Measurements from ENCODE around the gene DBX2.
"Not testable (repeated sequence)": the region's sequence is repeated elsewhere in the genome, so short reads cannot be mapped to it uniquely, and the experiment has no call there.

Gene DBX2

DNA sequence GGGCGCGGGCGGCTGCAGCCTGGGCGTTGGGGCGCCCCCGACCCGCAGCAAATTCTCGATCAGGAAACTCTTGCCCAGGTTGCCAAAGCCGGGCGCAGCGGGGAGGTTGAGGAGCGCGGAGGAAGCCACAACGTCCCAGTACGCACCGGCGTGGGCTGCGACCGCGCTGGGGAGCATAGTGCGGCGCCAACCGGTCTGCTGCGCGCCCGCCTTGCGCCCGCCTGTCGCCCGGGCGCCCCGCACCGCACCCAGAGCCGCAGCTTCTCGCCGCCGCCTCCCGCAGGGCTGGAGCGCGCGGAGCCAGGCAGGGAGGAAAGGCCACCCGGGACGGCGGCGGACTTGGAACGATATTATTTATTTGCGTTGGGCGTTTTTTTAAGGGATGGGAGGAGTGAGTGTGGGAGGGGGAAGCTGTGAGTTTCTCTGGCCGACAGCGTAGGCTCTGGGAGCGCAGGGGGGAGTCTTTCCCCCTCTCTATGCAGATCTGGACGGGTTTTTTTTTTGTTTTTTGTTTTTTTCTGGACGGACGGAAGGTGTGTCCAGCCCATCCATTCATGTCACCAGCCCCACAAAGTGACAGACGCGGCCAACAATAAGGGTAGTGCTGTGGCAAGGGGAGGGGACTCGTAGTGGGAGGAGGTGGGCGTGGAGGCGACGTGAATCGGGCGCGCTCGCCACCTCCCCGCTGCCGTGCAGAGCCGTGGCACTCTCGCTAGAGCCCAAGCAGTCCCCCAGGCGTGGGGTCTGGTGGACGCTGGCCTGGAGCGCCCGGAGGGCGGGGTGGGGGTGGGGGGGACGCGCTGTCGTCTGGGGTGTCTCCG lies at the start of gene DBX2:
DBX2 (minus strand) TSS at position 349 of the 821 bp plus-strand sequence; CDS start at position 177, 172 bp downstream.
- DNase-seq, result no peak

- DNase-seq, result no peak
Observed at GRCh38 chr12:45098766-45099165, 47.9 kb upstream of the DBX2 start.

GRCh38 chr12:45095417-45095816 lies 44.5 kb upstream of the DBX2 start:
- DNase-seq, result not testable (repeated sequence)

GRCh38 chr12:45093051-45093450 lies 42.2 kb upstream of the DBX2 start:
- no peak for DNase-seq

DNA sequence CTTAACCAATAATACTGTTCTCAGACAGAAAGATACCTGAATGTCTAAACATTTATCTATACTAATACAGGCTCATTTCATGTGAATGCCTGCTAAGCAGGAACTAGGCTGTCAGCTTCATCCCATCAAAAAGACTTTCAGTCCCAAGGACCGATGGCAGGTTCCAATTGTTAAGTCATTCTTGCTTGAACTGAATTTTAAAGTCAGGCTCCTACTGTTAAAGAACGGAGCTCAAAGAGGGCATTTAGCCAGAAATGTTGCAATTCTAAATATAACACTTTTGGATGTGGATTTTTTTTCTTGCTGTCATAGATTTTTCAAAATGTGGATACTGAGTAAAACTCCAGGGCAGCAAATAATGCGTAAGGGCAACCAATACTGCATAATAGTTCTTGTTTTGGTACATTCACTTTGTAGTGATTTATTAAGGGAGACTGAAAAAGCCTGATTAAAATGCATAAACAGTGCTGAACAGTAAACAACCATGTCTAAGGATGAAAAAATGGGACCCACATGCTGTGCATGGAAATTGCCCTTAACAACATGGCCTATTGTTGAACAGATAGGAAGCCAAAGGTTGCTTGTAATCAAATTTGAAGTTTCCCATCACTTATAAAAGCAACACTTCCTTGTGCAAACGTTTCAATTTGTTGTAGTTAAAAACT lies 38.6 kb upstream of the DBX2 start:
- DNase-seq, result no peak

DNA sequence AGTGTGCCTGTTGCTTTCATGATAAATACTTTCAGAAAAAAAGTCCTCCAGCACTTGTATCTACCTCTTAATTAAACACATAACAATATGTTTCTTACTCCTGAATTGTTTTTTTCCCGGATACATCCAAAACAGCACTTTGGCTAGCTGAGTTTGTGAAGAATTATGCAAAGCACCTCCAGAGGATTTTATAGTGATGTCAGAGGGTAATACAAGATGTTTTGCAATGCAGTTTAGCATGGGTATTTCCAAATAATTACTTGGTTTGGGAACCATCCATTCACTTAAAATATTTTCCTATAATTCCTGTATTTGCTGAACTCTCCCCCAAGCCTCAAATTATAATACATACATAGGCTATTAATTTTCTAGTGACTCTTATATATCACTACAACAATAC lies 37.7 kb upstream of the DBX2 start:
- no peak for DNase-seq

GRCh38 chr12:45084248-45084647 lies 33.3 kb upstream of the DBX2 start:
- DNase-seq, result not testable (repeated sequence)

DNA sequence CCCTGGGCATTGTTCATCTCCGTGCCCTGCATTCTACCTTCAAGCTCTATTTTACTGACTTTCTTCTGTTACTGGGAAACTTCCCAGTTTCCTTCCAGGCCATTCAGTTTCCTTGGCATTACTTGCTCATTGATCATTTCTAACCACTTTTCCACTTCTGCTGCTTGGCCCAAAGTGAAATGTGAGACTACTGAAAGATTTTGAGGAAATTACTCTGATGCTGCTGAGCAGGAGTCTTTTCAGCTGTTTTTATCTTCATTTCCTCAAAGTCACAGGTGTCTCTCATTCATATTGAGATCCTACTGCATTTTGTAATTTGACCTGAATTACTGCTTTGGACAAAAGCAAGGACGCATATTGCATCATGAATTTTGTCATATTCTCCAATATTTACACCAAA lies 26.4 kb upstream of the DBX2 start:
- no peak for DNase-seq

GRCh38 chr12:45076417-45077026 lies 25.6 kb upstream of the DBX2 start:
- no peak for DNase-seq

DNA sequence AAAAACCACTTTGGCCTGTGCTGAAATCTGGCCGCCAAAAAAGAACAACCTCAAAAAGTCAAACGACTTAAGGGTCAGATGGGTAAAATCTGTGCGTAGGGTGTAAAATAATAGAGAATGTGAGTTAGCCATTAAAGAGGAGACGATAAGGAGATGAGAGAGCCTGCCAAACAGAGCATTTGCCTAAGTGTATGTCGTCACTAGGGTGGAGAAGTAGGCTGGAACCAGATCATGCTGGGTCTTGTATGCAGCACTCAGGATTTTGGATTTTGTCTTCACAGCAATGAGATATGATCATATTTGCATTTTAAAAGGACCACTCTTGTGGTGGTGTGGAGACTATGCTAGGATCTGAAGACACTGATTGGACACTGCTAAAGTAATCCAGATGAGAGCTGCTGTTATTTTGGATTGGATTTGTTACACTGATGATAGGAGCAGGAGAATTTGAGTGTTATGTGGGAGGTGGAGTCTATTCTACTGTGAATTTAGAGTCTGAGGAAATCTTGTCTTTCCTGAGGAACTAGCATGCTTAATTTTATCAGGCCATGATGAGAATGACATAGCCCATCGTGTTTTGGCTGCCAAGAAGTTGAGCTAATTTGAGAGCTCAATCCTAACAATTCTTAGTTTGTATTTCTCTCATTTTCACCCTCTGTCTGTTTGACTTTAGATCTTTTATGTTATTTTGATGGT lies 24.8 kb upstream of the DBX2 start:
- DNase-seq, result no peak

DNA sequence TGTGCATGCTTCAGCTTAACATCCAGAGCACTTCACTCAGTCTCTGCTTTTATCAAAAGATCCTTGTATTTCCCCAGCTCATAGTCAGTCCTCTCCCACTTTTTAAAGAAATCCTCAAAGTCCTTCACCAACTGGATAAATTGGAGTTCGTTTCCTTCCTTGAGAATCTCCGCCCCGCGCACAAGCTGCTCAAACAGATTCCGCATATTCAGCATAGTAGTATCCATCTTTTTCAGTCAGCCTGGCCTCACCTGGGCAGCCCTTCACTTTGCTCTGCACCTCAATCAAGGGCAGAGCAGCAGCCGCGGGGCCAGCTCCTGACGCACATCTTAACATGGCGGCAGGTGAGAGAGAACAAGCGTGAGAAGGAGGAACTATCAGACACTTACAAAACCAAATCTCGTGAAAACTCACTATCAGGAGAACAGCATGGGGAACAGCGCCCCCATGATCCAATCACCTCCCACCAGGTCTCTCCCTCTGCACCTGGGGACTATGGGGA lies 14.3 kb upstream of the DBX2 start:
- DNase-seq, result no peak

GRCh38 chr12:45060976-45061375 lies 10.1 kb upstream of the DBX2 start:
- no peak for DNase-seq

- no peak for DNase-seq
Observed at GRCh38 chr12:45051572-45052125, 750 bp upstream of the DBX2 start.

DNA sequence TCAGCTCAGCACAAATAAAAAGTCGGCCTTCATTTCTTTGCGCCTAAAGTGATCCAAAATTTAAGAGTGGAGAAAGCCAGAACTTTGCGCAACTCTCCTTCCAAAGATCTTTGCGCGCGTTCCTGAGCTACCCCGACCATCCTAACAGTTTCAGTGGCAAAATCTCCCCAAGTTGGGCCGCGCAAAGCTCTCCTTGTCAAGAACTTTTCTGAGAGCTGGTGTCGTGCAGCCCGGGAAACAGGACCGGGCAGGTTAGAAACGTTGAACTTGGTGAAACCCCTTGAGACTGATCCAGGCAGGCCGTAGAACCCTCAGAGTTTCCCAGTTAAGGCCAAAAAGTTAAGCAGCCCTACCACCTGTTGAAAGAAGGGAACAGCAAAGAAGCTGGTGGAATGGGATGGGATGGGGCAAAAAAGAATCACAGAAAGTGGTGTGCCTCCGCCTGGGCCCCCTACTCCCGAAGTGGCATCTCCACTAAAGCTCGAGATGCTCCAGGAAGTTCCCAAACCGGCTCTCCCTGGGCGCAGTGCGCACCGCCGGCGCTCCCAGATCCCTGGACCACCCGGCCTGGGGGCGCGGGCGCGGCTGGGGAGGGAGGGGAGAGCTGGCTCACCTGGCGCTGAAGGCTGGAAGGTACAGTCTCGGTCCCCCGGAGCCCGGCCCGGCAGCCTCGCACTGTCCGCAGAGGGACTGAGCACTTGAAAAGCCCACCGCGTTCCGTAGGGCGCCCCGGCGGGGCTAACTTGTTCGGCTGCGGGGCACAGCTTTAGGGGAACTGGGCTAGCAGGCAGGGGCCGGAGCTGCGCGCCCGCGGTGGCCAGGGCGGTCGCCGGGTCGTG lies 768 bp downstream of the DBX2 start:
- no peak for DNase-seq

DNA sequence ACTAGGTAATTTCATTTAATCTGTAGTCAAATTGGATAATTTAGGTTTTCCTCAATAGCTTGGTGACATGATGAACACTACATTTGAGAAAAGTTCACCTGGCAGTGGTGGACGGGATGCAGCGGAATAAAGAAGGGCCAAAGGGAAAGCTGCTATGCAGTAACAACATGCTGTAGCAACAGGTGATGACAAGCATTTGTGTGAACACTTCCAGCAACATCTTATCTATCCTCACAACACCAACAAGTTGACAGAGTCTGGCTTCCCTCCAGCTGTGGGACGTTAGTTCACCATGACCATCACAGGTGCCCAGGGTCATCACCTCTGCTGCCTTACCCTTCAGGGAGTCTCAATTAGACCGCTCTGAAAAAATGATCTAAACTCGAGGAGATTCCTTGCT lies 8.3 kb downstream of the DBX2 start:
- DNase-seq, result no peak

GRCh38 chr12:45040977-45041376 lies 9.9 kb downstream of the DBX2 start:
- no peak for DNase-seq

DNA sequence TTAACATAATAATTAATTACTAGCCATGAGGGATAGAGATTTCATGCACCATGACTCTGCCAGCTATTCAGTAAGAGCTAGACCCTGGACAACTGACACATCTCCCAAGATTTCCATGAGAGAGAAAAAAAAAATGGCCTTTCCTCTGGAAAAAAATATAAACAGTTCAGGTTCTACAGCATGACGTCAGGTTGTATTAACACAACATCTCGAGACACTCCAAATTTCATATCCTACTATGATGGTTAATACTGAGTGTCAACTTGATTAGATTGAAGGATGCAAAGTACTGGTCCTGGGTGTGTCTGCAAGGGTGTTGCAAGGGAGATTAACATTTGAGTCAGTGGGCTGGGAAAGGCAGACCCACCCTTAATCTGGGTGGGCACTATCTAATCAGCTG lies 11.1 kb downstream of the DBX2 start:
- no peak for DNase-seq

DNA sequence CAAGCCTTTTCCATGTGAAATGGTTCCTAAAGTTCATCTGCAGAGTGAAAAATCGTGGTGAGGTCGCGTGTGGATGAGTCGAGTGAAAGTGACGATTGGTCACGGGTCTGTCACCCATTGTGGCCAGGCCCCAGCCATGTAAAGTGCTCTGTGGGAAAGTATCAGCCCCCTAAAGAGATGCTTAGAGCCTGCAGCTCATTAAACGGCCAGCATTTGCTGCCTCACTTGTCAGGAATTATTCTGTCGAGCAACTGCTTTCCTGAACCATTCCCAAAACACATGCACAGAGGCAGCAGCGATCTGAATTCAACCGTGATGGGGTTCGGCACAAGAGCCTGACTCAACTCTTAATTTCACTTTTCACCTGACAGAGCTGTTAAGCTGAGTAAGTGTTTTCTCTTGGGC lies 16.0 kb downstream of the DBX2 start:
- no peak for DNase-seq

DNA sequence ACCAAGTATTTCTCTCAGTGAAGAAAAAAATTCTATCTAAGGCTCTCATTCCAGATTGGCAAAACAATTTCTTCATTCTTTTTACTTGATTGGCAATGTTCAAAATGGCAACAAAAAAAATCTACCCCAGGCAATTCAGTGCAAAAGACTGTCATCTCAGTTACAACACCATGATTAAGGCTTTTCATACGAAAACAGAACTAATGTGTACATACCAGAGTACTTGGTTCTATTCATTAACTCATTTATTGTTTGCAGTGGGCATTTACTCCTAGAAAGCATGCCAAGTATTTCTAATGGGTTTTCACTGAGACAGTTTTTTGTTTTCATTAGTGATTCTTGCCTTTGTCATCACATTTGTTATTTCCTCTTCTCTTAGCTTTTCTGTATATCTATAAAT lies 33.0 kb downstream of the DBX2 start:
- no peak for DNase-seq

GRCh38 chr12:45014396-45014795 lies 36.5 kb downstream of the DBX2 start:
- no peak for DNase-seq

- DNase-seq, result no peak
Observed at GRCh38 chr12:45012749-45013148, 38.1 kb downstream of the DBX2 start.

DNA sequence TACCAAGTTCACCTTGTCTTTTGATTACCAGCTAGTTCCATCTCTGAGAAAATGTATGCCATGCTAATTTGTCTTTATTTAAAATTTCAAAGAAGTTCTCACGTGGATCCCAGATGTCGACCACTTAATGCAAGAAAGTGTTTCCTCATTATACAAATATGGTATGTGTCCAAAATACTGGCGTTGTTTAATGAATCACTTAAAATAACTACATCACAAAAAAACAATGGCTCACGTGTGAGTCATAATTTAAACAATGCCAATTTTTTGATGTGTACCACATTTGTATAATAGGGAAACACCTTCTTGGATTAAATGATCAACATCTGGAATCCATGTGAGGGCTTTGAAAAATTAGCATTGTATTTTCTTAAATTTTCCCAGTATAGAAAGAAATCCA lies 40.8 kb downstream of the DBX2 start:
- no peak for DNase-seq
